HepG2 (cell line): ENCODE data around the gene TM9SF4. TPM values are rescaled to one million over a fixed set of nuclear protein-coding genes. Genes with fewer than 3 reads are reported as not detected.

Experiments used
- ATF2 ChIP-seq: sonication (generic); formaldehyde crosslinking; IDR thresholded peaks from 2 replicates; pipeline ENCODE4 v1.4.0; 2020; ENCODE audit warnings: missing genetic modification reagents
- FOXA3 ChIP-seq: IDR thresholded peaks from 2 replicates; pipeline ENCODE4 v1.6.1; 2016; ENCODE audit warnings: missing genetic modification reagents, missing compliant biosample characterization
- HCFC1 ChIP-seq: fragments of 150-350 bp; IDR thresholded peaks from 2 replicates; pipeline ENCODE4 v1.6.1; 2014; ENCODE audit warnings: low read depth, low read length
- IKZF1 ChIP-seq: fragments of 450-650 bp; IDR thresholded peaks from 2 replicates; pipeline ENCODE4 v1.7.1; 2016
- MBD4 ChIP-seq: IDR thresholded peaks from 2 replicates; pipeline ENCODE4 v1.6.1; 2012; ENCODE audit warnings: low read length, inconsistent platforms, borderline replicate concordance
- PRDM10 ChIP-seq: sonication (generic); formaldehyde crosslinking; IDR thresholded peaks from 2 replicates; pipeline ENCODE4 v1.4.0; 2020; ENCODE audit warnings: low read depth, missing genetic modification reagents
- PRMT3 ChIP-seq: sonication (generic); formaldehyde crosslinking; IDR thresholded peaks from 2 replicates; pipeline ENCODE4 v1.8.1; 2022; ENCODE audit warnings: low read depth, mild to moderate bottlenecking, moderate library complexity, missing genetic modification reagents, borderline replicate concordance
- PTBP1 ChIP-seq: fragments of 200-400 bp; formaldehyde crosslinking; IDR thresholded peaks from 2 replicates; pipeline ENCODE4 v1.6.1; 2018; ENCODE audit warnings: low read length, low read depth; ENCODE audit not compliant: poor library complexity, severe bottlenecking
- SALL2 ChIP-seq: sonication (generic); formaldehyde crosslinking; IDR thresholded peaks from 2 replicates; pipeline ENCODE4 v1.8.1; 2023; ENCODE audit warnings: mild to moderate bottlenecking, missing genetic modification reagents, inconsistent platforms
- SKIL ChIP-seq: sonication (generic); formaldehyde crosslinking; IDR thresholded peaks from 2 replicates; pipeline ENCODE4 v1.8.0; 2022; ENCODE audit warnings: missing genetic modification reagents, mild to moderate bottlenecking, moderate library complexity, borderline replicate concordance
- SMARCC2 ChIP-seq: fragments of 450-650 bp; IDR thresholded peaks from 2 replicates; pipeline ENCODE4 v1.6.1; 2017; ENCODE audit warnings: antibody characterized with exemption, mild to moderate bottlenecking
- SRF ChIP-seq: IDR thresholded peaks from 2 replicates; pipeline ENCODE4 v1.6.1; 2011; ENCODE audit warnings: mild to moderate bottlenecking, low read depth, low read length, moderate library complexity
- YEATS2 ChIP-seq: sonication (generic); formaldehyde crosslinking; IDR thresholded peaks from 2 replicates; pipeline ENCODE4 v1.4.0; 2020; ENCODE audit warnings: missing genetic modification reagents, borderline replicate concordance
- ZBTB42 ChIP-seq: sonication (generic); formaldehyde crosslinking; IDR thresholded peaks from 2 replicates; pipeline ENCODE4 v1.5.0; 2020; ENCODE audit warnings: mild to moderate bottlenecking, missing genetic modification reagents
- ZC3H4 ChIP-seq: sonication (generic); formaldehyde crosslinking; IDR thresholded peaks from 2 replicates; pipeline ENCODE4 v1.4.0; 2020; ENCODE audit warnings: missing genetic modification reagents, borderline replicate concordance
- ZFP62 ChIP-seq: sonication (generic); formaldehyde crosslinking; IDR thresholded peaks from 2 replicates; pipeline ENCODE4 v1.4.0; 2020; ENCODE audit warnings: missing genetic modification reagents
- ZFP90 ChIP-seq: sonication (generic); formaldehyde crosslinking; IDR thresholded peaks from 2 replicates; pipeline ENCODE4 v1.8.0; 2022; ENCODE audit warnings: missing genetic modification reagents, mild to moderate bottlenecking, inconsistent platforms, borderline replicate concordance
- ZNF460 ChIP-seq: sonication (generic); formaldehyde crosslinking; IDR thresholded peaks from 2 replicates; pipeline ENCODE4 v1.5.1; 2020; ENCODE audit warnings: missing genetic modification reagents, mild to moderate bottlenecking, borderline replicate concordance
- ZNF567 ChIP-seq: sonication (generic); formaldehyde crosslinking; IDR thresholded peaks from 2 replicates; pipeline ENCODE4 v1.8.1; 2023; ENCODE audit warnings: mild to moderate bottlenecking, missing genetic modification reagents, borderline replicate concordance
- ZNF589 ChIP-seq: sonication (generic); formaldehyde crosslinking; conservative IDR thresholded peaks from 2 replicates; pipeline ENCODE4 v1.8.0; 2022; ENCODE audit warnings: mild to moderate bottlenecking, moderate library complexity, missing genetic modification reagents
- ZNF605 ChIP-seq: sonication (generic); formaldehyde crosslinking; IDR thresholded peaks from 2 replicates; pipeline ENCODE4 v1.8.0; 2022; ENCODE audit warnings: mild to moderate bottlenecking, missing genetic modification reagents
- ZNF614 ChIP-seq: IDR thresholded peaks from 2 replicates; pipeline ENCODE4 v1.6.1; 2018; ENCODE audit warnings: missing biosample characterization, missing genetic modification reagents, inconsistent platforms, borderline replicate concordance
- ZNF747 ChIP-seq: sonication (generic); formaldehyde crosslinking; IDR thresholded peaks from 2 replicates; pipeline ENCODE4 v1.8.1; 2023; ENCODE audit warnings: missing genetic modification reagents, mild to moderate bottlenecking, borderline replicate concordance
- ZNF839 ChIP-seq: sonication (generic); formaldehyde crosslinking; IDR thresholded peaks from 2 replicates; pipeline ENCODE4 v1.4.0; 2020; ENCODE audit warnings: missing genetic modification reagents, mild to moderate bottlenecking, borderline replicate concordance
- polyA plus RNA-seq, 8 experiments: library from polyadenylated mRNA; depleted of rRNA in 3 of 8; stranded (reverse) in 7 of 8; unstranded in 1 of 8; fragments of >200 nt; fragmentation: Illumina TruSeq in 4 of 8; extraction: Trizol in 4 of 8; gene quantifications; 2 replicates each; pipeline versions ENCODE4 v1.2.1 to v1.2.3, GENCODE V29; 2011 to 2016; ENCODE audit warnings: low read depth in 4 of 8, missing spikeins in 1 of 8, mixed read lengths in 1 of 8; ENCODE audit not compliant: insufficient read depth in 1 of 8
- total RNA-seq, 5 experiments: library from RNA; depleted of rRNA; stranded (reverse); fragments of >200 nt; fragmentation: Illumina TruSeq; extraction: Trizol; gene quantifications; 2 replicates each; pipeline ENCODE4 v1.2.3, GENCODE V29; 2016; ENCODE audit warnings: low read depth in 1 of 5

Gene TM9SF4
- total and polyA plus RNA-seq, 2 of the 13 experiments (the other 11 are each of a cell fraction or from before 2014, with no cell fraction given) = 53.5 to 171 TPM

GRCh38 chr20:32152421-32153155 lies 43.1 kb downstream of the TM9SF4 start (continued):
- TF ChIP-seq PRMT3 (CRISPR knock-in tag) = no peak
- no peak for TF ChIP-seq MBD4
- 0 out of 2 replicates have a peak, but pooled peaks have one; percentile 10 for TF ChIP-seq PRDM10 (CRISPR knock-in tag)
- TF ChIP-seq SKIL (CRISPR knock-in tag) = no peak
- no peak for TF ChIP-seq SRF
- no peak for TF ChIP-seq FOXA3 (CRISPR knock-in tag)
- no peak for TF ChIP-seq PTBP1
- 0 out of 2 replicates have a peak, but pooled peaks have one; percentile 22 for TF ChIP-seq ZNF605 (CRISPR knock-in tag)
- no peak for TF ChIP-seq SMARCC2
- TF ChIP-seq ZNF460 (CRISPR knock-in tag) = no peak
- 0 out of 2 replicates have a peak, but pooled peaks have one; percentile 39 for TF ChIP-seq ZNF614
- TF ChIP-seq ZNF589 = no peak
- no peak for TF ChIP-seq ZFP90
- no peak for TF ChIP-seq SALL2 (CRISPR knock-in tag)
- TF ChIP-seq ZC3H4 (CRISPR knock-in tag) = no peak
- no peak for TF ChIP-seq ZNF839 (CRISPR knock-in tag)
- no peak for TF ChIP-seq ZFP62 (CRISPR knock-in tag)
- no peak for TF ChIP-seq ZNF747
- TF ChIP-seq ATF2 (CRISPR knock-in tag) = no peak
- no peak for TF ChIP-seq IKZF1
- no peak for TF ChIP-seq HCFC1
- TF ChIP-seq ZBTB42 (CRISPR knock-in tag) = no peak
- TF ChIP-seq YEATS2 (CRISPR knock-in tag) = peak; percentile 36; the same call in 1 of the 2 replicates
- TF ChIP-seq ZNF567 (CRISPR knock-in tag) = no peak
